IgD-negative memory B cell (primary cell): ENCODE measurements around the gene ADGRG4. TPM values are rescaled to one million over a fixed set of nuclear protein-coding genes. Genes with fewer than 3 reads are reported as not detected.
"Not testable (repeated sequence)": the region's sequence is repeated elsewhere in the genome, so short reads cannot be mapped to it uniquely, and the experiment has no call there.

Experiments used
- H3K27ac Mint-ChIP-seq, 3 donors: one replicate each; pipeline ENCODE4 v1.8.0; 2020 to 2022; ENCODE audit warnings: mild to moderate bottlenecking in 3 of 3, mixed read lengths in 3 of 3, moderate library complexity in 1 of 3
- H3K27me3 Mint-ChIP-seq: one replicate; pipeline ENCODE4 v1.8.0; 2021; ENCODE audit warnings: mixed read lengths
- H3K36me3 Mint-ChIP-seq: one replicate; pipeline ENCODE4 v1.8.0; 2020; ENCODE audit warnings: mild to moderate bottlenecking, mixed read lengths
- H3K4me1 Mint-ChIP-seq, 3 donors: one replicate each; pipeline ENCODE4 v1.8.0; 2020 to 2022; ENCODE audit warnings: mixed read lengths in 3 of 3, mild to moderate bottlenecking in 1 of 3
- H3K4me3 Mint-ChIP-seq, 4 donors: one replicate each; pipeline ENCODE4 v1.8.0; 2020 to 2022; ENCODE audit warnings: mild to moderate bottlenecking in 4 of 4, mixed read lengths in 4 of 4, moderate library complexity in 3 of 4
- H3K9me3 Mint-ChIP-seq, 3 donors: one replicate each; pipeline ENCODE4 v1.8.0; 2020 to 2021; ENCODE audit warnings: mixed read lengths in 3 of 3, mild to moderate bottlenecking in 1 of 3
- polyA plus RNA-seq: library from polyadenylated mRNA; unstranded; fragments of 300-500 nt; fragmentation: Illumina TruSeq; gene quantifications from one replicate; pipeline ENCODE4 v1.2.3, GENCODE V29; 2021

The ADGRG4 gene
- polyA plus RNA-seq, 1 donor from 2014 or later, result not detected

- Mint-ChIP-seq H3K9me3 (no peaks in the 10 kb centered on the region), H3K27ac (no peak overlapping the region), H3K4me1 (peaks cover 4 to 11% (median 7%) of the 10 kb centered on the region in 3 donors), H3K4me3 (no peak overlapping the region), H3K36me3 (no peaks in the 10 kb centered on the region), H3K27me3 (no peaks in the 10 kb centered on the region)
These were observed 28.4 kb upstream of the ADGRG4 start for GRCh38 chrX:136272325-136272724.

DNA sequence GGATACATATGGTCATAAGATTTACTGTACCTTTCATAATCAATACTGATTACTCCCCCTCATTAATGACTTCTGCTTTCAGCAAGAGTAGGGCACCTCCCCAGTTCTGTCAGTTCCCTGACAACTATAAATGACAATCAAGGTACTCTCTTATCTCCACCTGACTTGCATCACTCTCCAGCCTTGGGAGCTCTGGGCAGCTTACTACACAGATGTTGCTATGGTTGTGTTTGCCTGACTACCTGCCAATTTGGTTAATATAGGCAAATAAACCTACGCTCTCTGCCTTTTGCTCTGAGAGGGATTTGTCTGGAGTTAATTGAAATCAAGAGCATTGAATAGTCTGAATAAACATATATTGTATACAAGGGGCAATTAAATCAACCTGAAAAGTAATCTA lies 26.8 kb upstream of the ADGRG4 start:
- peaks cover 3% of the 10 kb centered on the region for H3K27me3 Mint-ChIP-seq
- H3K4me1 Mint-ChIP-seq, result peaks cover 4 to 9% (median 7%) of the 10 kb centered on the region in 3 donors
- no peak overlapping the region for H3K4me3 Mint-ChIP-seq
- peaks cover 0 to 3% (median 0%) of the 10 kb centered on the region in 3 donors for H3K9me3 Mint-ChIP-seq
- no peak overlapping the region for H3K27ac Mint-ChIP-seq
- H3K36me3 Mint-ChIP-seq, result no peaks in the 10 kb centered on the region

DNA sequence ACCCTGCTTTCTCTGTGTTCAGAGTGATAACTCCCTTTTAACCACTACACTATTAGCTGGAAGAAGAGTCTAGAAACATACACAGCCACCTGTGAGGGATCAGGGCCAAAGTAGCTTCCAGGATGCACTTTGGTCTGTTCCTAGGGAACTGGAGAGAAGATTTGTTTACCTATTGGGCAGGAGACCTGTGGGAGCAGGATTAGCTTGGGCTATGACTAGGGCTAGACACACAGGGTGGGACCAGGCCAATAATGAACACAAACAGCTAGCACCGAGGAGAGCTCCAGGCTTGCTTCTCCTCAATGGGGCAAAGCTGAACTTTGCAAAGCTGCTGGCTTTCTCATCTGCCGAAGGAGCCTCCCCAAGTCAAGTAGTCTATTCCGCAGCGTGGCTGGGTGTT lies 25.2 kb upstream of the ADGRG4 start:
- Mint-ChIP-seq H3K9me3 (peaks cover 0 to 3% (median 0%) of the 10 kb centered on the region in 3 donors), H3K27me3 (peaks cover 4% of the 10 kb centered on the region), H3K27ac (no peak overlapping the region), H3K4me1 (peaks cover 4 to 9% (median 7%) of the 10 kb centered on the region in 3 donors), H3K4me3 (no peak overlapping the region), H3K36me3 (no peaks in the 10 kb centered on the region)

DNA sequence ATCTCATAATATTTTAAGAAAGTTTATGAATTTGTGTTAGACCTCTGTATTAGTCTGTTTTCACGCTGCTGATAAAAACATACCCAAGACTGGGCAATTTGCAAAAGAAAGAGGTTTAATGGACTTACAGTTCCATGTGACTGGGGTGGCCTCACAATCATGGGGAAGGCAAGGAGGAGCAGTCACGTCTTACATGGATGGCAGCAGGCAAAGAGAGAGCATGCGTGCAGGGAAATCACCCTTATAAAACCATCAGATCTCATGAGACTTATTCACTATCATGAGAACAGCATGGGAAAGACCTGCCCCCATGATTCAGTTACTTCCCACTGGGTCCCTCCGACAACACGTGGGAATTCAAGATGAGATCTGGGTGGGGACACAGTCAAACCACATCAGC lies 14.4 kb upstream of the ADGRG4 start:
- H3K9me3 Mint-ChIP-seq, H3K4me1 Mint-ChIP-seq, H3K4me3 Mint-ChIP-seq, H3K27me3 Mint-ChIP-seq, H3K27ac Mint-ChIP-seq, H3K36me3 Mint-ChIP-seq: not testable (repeated sequence)

GRCh38 chrX:136291824-136292223 lies 8.9 kb upstream of the ADGRG4 start:
- no peak overlapping the region for H3K4me3 Mint-ChIP-seq
- no peaks in the 10 kb centered on the region for H3K9me3 Mint-ChIP-seq
- H3K27me3 Mint-ChIP-seq, result peaks cover 5% of the 10 kb centered on the region
- H3K36me3 Mint-ChIP-seq, result no peaks in the 10 kb centered on the region
- no peaks in the 10 kb centered on the region for H3K4me1 Mint-ChIP-seq
- H3K27ac Mint-ChIP-seq, result no peak overlapping the region

- H3K4me3 Mint-ChIP-seq, result no peak overlapping the region
These were observed 8.1 kb upstream of the ADGRG4 start for GRCh38 chrX:136292656-136293055.

GRCh38 chrX:136295380-136295779 lies 5.4 kb upstream of the ADGRG4 start:
- H3K27ac Mint-ChIP-seq, result no peak overlapping the region
- H3K4me1 Mint-ChIP-seq, result no peaks in the 10 kb centered on the region
- H3K36me3 Mint-ChIP-seq, result no peaks in the 10 kb centered on the region
- peaks cover 10% of the 10 kb centered on the region for H3K27me3 Mint-ChIP-seq
- H3K4me3 Mint-ChIP-seq, result no peak overlapping the region
- H3K9me3 Mint-ChIP-seq, result peaks cover 0 to 4% (median 3%) of the 10 kb centered on the region in 3 donors

More at GRCh38 chrX:136292656-136293055, 8.1 kb upstream of the ADGRG4 start:
- no peaks in the 10 kb centered on the region for H3K9me3 Mint-ChIP-seq
- no peaks in the 10 kb centered on the region for H3K36me3 Mint-ChIP-seq
- no peak overlapping the region for H3K27ac Mint-ChIP-seq
- no peaks in the 10 kb centered on the region for H3K4me1 Mint-ChIP-seq
- H3K27me3 Mint-ChIP-seq, result peaks cover 5% of the 10 kb centered on the region

DNA sequence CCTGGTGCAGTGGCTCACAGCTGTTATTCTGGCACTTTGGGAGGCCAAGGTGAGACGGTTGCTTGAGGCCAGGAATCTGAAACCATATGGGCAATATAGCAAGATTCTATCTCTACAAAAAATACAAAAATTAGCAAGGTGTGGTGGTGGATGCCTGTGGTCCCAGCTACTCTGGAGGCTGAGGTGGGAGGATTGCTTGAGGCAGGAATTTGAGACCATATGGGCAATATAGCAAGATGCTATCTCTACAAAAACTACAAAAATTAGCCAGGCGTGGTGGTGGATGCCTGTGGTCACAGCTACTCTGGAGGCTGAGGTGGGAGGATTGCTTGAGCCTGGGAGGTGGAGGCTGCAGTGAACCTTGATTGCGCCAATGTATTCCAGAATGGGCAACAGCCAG lies 2.3 kb downstream of the ADGRG4 start:
- no peaks in the 10 kb centered on the region for H3K4me1 Mint-ChIP-seq
- H3K9me3 Mint-ChIP-seq, result peaks cover 0 to 3% (median 1%) of the 10 kb centered on the region in 3 donors
- H3K36me3 Mint-ChIP-seq, result no peaks in the 10 kb centered on the region
- no peak overlapping the region for H3K27ac Mint-ChIP-seq
- no peak overlapping the region for H3K4me3 Mint-ChIP-seq
- peaks cover 6% of the 10 kb centered on the region for H3K27me3 Mint-ChIP-seq

DNA sequence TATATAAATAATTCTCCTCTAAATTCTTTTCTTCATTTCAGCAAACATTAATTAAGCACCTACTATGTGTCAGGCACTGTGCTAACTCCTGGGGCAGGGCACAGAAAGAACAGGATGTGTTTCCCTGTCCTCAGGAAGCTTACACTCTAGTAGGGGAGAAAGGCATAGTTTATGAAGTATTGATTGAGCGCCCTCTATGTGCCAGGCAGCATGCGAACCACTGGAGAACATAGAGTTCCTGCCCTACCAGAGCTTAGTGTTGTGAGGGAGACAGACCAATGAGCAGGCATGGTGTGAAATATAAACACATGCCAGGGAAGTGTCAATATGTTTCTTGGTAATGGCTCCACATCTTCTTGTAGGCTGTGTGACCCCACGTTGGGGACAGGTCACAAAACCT lies 3.7 kb downstream of the ADGRG4 start:
- no peaks in the 10 kb centered on the region for H3K4me1 Mint-ChIP-seq
- no peak overlapping the region for H3K27ac Mint-ChIP-seq
- no peak overlapping the region for H3K4me3 Mint-ChIP-seq
- H3K36me3 Mint-ChIP-seq, result no peaks in the 10 kb centered on the region
- H3K9me3 Mint-ChIP-seq, result peaks cover 0 to 2% (median 0%) of the 10 kb centered on the region in 3 donors
- peaks cover 5% of the 10 kb centered on the region for H3K27me3 Mint-ChIP-seq

- Mint-ChIP-seq H3K4me3 (no peak overlapping the region), H3K4me1 (no peaks in the 10 kb centered on the region), H3K9me3 (no peaks in the 10 kb centered on the region), H3K27ac (no peak overlapping the region), H3K27me3 (peaks cover 14% of the 10 kb centered on the region), H3K36me3 (no peaks in the 10 kb centered on the region)
These were observed 5.4 kb downstream of the ADGRG4 start for GRCh38 chrX:136306182-136306581.

DNA sequence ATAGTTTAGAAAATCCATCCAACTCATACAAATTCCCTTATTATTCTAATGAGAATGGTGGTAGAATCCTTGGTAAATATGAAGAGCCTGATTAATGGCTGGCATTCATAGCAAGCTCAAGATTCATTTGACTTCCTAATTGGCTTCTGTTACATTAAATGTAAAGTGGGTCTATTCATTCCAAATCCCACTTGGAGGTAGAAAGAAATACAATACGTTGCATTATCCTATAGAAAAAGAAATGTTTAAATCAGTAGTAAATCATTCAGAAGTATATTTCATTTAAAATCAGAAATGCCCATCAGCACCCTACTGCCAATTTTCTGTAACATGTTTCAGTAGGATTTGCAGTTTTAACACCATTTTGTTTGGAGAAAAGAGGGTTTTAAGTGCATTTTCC lies 6.7 kb downstream of the ADGRG4 start:
- Mint-ChIP-seq H3K4me3 (no peak overlapping the region), H3K4me1 (no peaks in the 10 kb centered on the region), H3K9me3 (no peaks in the 10 kb centered on the region), H3K36me3 (no peaks in the 10 kb centered on the region), H3K27me3 (peaks cover 14% of the 10 kb centered on the region), H3K27ac (no peak overlapping the region)

DNA sequence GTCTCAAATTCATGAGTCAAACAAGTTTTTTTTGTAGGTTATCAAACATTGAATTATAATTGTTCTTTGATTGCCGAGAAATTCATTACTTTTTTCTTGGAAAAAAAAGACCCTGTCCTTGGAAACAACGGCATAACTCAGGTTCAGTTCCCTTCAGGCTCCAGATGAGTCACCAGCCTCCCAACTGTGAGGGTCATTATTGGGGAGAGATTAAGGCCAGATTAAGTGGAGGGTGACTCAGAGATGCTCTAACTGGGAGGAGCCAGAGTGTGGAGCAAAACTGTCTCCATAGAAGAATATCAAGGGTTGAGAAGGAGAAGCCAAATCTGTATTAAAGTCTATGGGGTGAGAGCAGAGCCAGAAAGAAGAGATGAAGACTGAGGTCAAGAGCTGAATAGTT lies 9.6 kb downstream of the ADGRG4 start:
- no peaks in the 10 kb centered on the region for H3K36me3 Mint-ChIP-seq
- no peak overlapping the region for H3K27ac Mint-ChIP-seq
- no peaks in the 10 kb centered on the region for H3K4me1 Mint-ChIP-seq

DNA sequence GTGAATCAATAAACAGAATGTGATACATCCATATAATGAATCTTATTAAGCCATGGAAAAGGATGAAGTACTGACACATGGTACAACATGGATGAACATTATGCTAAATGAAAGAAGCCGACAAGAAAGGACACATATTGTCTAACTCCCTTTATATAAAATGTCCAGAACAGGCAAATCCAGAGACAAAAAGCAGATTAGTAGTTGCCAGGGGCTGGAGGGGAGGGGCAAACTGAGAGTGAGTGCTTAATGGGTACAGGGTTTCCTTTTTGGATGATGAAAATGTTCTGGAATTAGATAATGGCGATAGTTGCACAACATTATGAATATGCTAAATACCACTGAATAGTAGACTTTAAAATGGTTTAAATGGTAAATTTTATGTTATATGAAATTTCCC lies 17.4 kb downstream of the ADGRG4 start:
- Mint-ChIP-seq H3K36me3 (no peaks in the 10 kb centered on the region), H3K9me3 (no peaks in the 10 kb centered on the region), H3K27me3 (no peaks in the 10 kb centered on the region), H3K4me3 (no peak overlapping the region), H3K4me1 (no peaks in the 10 kb centered on the region), H3K27ac (no peak overlapping the region)

More for the DNA sequence above, 9.6 kb downstream of the ADGRG4 start:
- Mint-ChIP-seq H3K9me3 (no peaks in the 10 kb centered on the region), H3K27me3 (peaks cover 9% of the 10 kb centered on the region), H3K4me3 (no peak overlapping the region)

DNA sequence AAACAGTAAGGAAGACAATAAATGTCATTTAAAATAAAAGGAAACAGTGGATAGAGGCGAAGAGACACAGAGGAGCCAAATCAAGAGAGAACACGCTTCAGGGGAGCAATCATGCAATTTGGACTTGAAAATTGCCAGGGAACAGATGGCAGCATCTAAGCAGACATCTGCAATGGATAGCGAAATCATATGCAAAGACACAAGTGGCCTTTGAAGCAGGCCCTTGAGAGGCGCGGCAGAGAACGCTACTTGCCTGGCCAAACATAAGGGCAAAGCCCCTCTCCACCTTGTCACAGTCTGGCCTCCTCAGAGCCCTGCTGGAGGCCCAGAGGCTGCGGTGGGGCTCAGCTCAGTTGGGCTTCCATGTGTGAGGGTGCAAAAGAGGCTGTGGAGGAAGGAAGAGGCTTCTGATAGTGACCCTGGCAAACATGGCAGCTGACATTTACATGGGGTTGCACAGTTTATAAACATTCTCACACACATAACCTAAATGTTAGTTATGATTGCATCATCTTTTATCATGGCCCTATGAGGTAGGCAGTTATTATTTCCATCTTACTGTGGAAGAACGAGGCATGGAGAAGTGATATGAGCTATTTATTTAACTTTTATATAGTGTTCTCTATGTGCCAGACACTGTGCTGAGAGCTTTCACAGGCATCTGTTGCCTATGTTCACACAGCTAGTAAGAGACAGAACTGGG lies 18.3 kb downstream of the ADGRG4 start:
- Mint-ChIP-seq H3K27me3 (no peaks in the 10 kb centered on the region), H3K4me3 (no peak overlapping the region), H3K9me3 (no peaks in the 10 kb centered on the region), H3K27ac (no peak overlapping the region), H3K36me3 (no peaks in the 10 kb centered on the region), H3K4me1 (no peaks in the 10 kb centered on the region)

DNA sequence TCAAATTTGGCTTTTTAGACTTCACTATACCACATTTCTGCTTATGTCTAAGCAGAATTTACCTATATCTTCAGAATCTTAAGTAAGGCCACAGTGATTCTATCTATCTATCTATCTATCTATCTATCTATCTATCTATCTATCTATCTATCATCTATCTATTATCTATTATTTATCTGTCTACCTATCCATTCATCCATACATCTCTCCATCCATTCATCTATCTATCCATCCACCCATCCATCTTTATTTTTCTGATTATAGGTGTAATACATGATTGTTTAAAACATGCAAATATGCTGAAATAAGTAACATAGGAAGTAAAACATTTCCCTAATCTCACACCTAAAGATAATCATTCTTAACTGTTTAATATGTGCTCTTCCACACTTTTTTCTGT lies 18.8 kb downstream of the ADGRG4 start:
- Mint-ChIP-seq H3K27ac (no peak overlapping the region), H3K36me3 (no peaks in the 10 kb centered on the region), H3K9me3 (no peaks in the 10 kb centered on the region), H3K4me3 (no peak overlapping the region), H3K27me3 (no peaks in the 10 kb centered on the region), H3K4me1 (no peaks in the 10 kb centered on the region)

DNA sequence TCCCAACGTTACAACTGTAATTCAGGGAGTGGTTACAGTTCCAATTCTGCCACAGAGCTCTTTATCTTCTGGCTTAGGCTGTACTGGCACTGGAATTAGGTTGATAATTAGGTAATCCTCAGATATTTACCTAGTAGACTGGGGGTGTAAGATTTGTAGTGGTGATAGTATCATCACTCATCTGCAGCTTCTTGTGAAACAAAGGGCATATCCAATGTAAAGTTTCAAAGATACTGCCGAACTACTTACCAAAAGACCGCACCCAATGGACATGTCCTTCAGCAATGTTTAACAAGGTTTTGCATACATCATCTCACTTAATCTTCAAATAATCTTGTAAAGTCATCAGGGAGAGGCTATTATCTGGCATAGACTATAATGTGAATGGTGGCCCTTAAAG lies 20.8 kb downstream of the ADGRG4 start:
- H3K4me1 Mint-ChIP-seq, result no peaks in the 10 kb centered on the region
- H3K36me3 Mint-ChIP-seq, result no peaks in the 10 kb centered on the region
- no peaks in the 10 kb centered on the region for H3K27me3 Mint-ChIP-seq
- no peaks in the 10 kb centered on the region for H3K9me3 Mint-ChIP-seq
- no peak overlapping the region for H3K4me3 Mint-ChIP-seq
- no peak overlapping the region for H3K27ac Mint-ChIP-seq
